Measurements from ENCODE around the gene LRRK1.

GRCh38 chr15:101006931-101007691 lies 88.0 kb downstream of the LRRK1 start:
- TF ChIP-seq CTCF (IDR thresholded peaks at IDR 0.05) = peak; percentile 87 to 95 (median 94)
- peak; percentile 64 for TF ChIP-seq POLR2AphosphoS5 (IDR thresholded peaks at IDR 0.05)

Measured in prostate gland (tissue), 2 donors.